Right lobe of liver (tissue), 4 donors: ENCODE data around the gene ZNF487.

ENCODE experiments used
- CTCF ChIP-seq, 4 donors: fragments of 200-600 bp in 3 of 4; fragments of 450-650 bp in 1 of 4; IDR thresholded peaks; one replicate each; pipeline versions ENCODE4 v1.5.1 to v1.8.0; 2016 to 2022; ENCODE audit warnings: antibody characterized with exemption in 4 of 4, mild to moderate bottlenecking in 2 of 4
- POLR2A ChIP-seq: fragments of 450-650 bp; IDR thresholded peaks from one replicate; pipeline ENCODE4 v1.6.1; 2017; ENCODE audit warnings: antibody characterized with exemption, mild to moderate bottlenecking
- donor health status: DM: no; HTN: no; CAD: no.
- donor health status: DM: no; HTN: no; CAD: no.
- donor health status: DM: no; HTN: yes; CAD: no.

- TF ChIP-seq CTCF (IDR thresholded peaks at IDR 0.05) (no peak), POLR2A (no peak)
Observed at GRCh38 chr10:43430926-43431663, 5.8 kb upstream of the ZNF487 start.
